ENCODE measurements around the gene SFT2D3.

The SFT2D3 gene

DNA sequence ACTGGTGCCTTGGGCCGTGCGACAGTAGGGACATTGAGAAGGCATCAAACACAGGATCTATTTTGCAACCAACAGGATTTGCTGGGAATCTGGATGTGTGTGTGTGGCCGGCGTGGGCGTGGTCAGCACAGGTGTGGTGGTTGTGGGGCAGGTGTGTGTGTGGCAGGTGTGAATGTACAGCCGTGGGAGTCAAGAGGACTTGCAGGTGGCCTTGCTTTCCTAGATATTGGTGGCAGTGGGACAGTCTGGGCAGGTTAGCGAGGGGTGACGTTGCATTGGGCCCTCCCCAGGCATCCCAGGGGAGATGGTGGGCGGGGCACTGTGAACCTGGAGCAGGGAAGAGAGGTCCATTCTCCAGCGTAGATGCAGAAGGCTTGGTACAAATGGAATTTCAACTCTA, 22.8 kb upstream of the SFT2D3 start:
- Histone ChIP-seq H3K27me3 (ENCODE audit: insufficient read depth, low read length) (peaks cover 49% of the 10 kb centered on the region), H3K36me3 (ENCODE audit: insufficient read depth, low read depth, low read length) (no peaks in the 10 kb centered on the region), H3K9ac (ENCODE audit: low read depth, low read length) (no peak overlapping the region), H3K9me3 (ENCODE audit: insufficient read depth, low read depth, low read length) (no peaks in the 10 kb centered on the region), H3K4me1 (ENCODE audit: insufficient read depth, low read length) (0 out of 2 replicates have a peak, but pooled peaks cover 4% of the 10 kb centered on the region), H3K27ac (ENCODE audit: low read length) (no peak overlapping the region), H3K4me3 (ENCODE audit: low read length) (no peak overlapping the region)

DNA sequence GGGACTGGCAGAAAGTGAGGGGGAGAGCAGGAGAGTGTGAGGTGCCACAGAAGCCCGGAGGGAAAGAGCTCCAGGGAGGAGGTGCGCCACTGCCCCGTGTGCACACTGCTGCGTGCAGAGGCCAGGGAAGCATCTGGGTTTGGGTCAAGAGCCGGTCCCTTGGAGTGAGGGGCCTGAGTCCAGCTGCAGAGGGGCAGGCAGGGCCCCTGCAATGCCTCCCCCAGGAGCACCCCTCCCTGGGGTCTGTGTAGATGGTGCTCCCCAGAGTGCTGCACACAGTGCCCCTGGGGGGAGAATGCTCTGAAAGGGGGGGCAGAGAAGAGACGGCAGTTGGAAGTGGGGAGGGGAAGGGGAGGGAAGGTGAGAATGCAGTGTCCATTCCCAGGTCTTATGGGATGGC, 22.3 kb upstream of the SFT2D3 start:
- H3K36me3 ChIP-seq (ENCODE audit: insufficient read depth, low read depth, low read length): no peaks in the 10 kb centered on the region
- H3K9me3 ChIP-seq (ENCODE audit: insufficient read depth, low read depth, low read length): no peaks in the 10 kb centered on the region
- 0 out of 2 replicates have a peak, but pooled peaks cover 4% of the 10 kb centered on the region for H3K4me1 ChIP-seq (ENCODE audit: insufficient read depth, low read length)
- no peak overlapping the region for H3K9ac ChIP-seq (ENCODE audit: low read depth, low read length)
- peaks cover 44% of the 10 kb centered on the region for H3K27me3 ChIP-seq (ENCODE audit: insufficient read depth, low read length)
- H3K27ac ChIP-seq (ENCODE audit: low read length): no peak overlapping the region
- H3K4me3 ChIP-seq (ENCODE audit: low read length): no peak overlapping the region

GRCh38 chr2:127679680-127680361, 21.5 kb upstream of the SFT2D3 start:
- no peaks in the 10 kb centered on the region for H3K36me3 ChIP-seq (ENCODE audit: insufficient read depth, low read depth, low read length)
- H3K4me3 ChIP-seq (ENCODE audit: low read length): no peak overlapping the region
- 0 out of 2 replicates have a peak, but pooled peaks cover 4% of the 10 kb centered on the region for H3K4me1 ChIP-seq (ENCODE audit: insufficient read depth, low read length)
- no peak overlapping the region for H3K9ac ChIP-seq (ENCODE audit: low read depth, low read length)
- H3K27me3 ChIP-seq (ENCODE audit: insufficient read depth, low read length): peaks cover 36% of the 10 kb centered on the region
- H3K27ac ChIP-seq (ENCODE audit: low read length): no peak overlapping the region
- no peaks in the 10 kb centered on the region for H3K9me3 ChIP-seq (ENCODE audit: insufficient read depth, low read depth, low read length)

GRCh38 chr2:127680706-127681287, 20.5 kb upstream of the SFT2D3 start:
- Histone ChIP-seq H3K4me3 (ENCODE audit: low read length) (no peak overlapping the region), H3K9me3 (ENCODE audit: insufficient read depth, low read depth, low read length) (no peaks in the 10 kb centered on the region), H3K27ac (ENCODE audit: low read length) (no peak overlapping the region), H3K36me3 (ENCODE audit: insufficient read depth, low read depth, low read length) (no peaks in the 10 kb centered on the region), H3K4me1 (ENCODE audit: insufficient read depth, low read length) (0 out of 2 replicates have a peak, but pooled peaks cover 3% of the 10 kb centered on the region), H3K27me3 (ENCODE audit: insufficient read depth, low read length) (peaks cover 29% of the 10 kb centered on the region), H3K9ac (ENCODE audit: low read depth, low read length) (no peak overlapping the region)

- no peak overlapping the region for H3K4me3 ChIP-seq (ENCODE audit: low read length)
- no peak overlapping the region for H3K9ac ChIP-seq (ENCODE audit: low read depth, low read length)
- H3K27me3 ChIP-seq (ENCODE audit: insufficient read depth, low read length): peaks cover 23% of the 10 kb centered on the region
- H3K4me1 ChIP-seq (ENCODE audit: insufficient read depth, low read length): no peaks in the 10 kb centered on the region
- no peak overlapping the region for H3K27ac ChIP-seq (ENCODE audit: low read length)
- H3K36me3 ChIP-seq (ENCODE audit: insufficient read depth, low read depth, low read length): no peaks in the 10 kb centered on the region
- H3K9me3 ChIP-seq (ENCODE audit: insufficient read depth, low read depth, low read length): no peaks in the 10 kb centered on the region
Observed at GRCh38 chr2:127681288-127681804, 20.0 kb upstream of the SFT2D3 start.

- Histone ChIP-seq H3K9me3 (ENCODE audit: insufficient read depth, low read depth, low read length) (no peaks in the 10 kb centered on the region), H3K36me3 (ENCODE audit: insufficient read depth, low read depth, low read length) (no peaks in the 10 kb centered on the region), H3K9ac (ENCODE audit: low read depth, low read length) (no peak overlapping the region), H3K4me3 (ENCODE audit: low read length) (no peak overlapping the region), H3K27ac (ENCODE audit: low read length) (no peak overlapping the region), H3K27me3 (ENCODE audit: insufficient read depth, low read length) (peaks cover 15% of the 10 kb centered on the region), H3K4me1 (ENCODE audit: insufficient read depth, low read length) (no peaks in the 10 kb centered on the region)
Observed at GRCh38 chr2:127681976-127682857, 19.1 kb upstream of the SFT2D3 start.

- H3K9me3 ChIP-seq (ENCODE audit: insufficient read depth, low read depth, low read length): no peaks in the 10 kb centered on the region
- H3K27me3 ChIP-seq (ENCODE audit: insufficient read depth, low read length): peaks cover 6% of the 10 kb centered on the region
- no peaks in the 10 kb centered on the region for H3K4me1 ChIP-seq (ENCODE audit: insufficient read depth, low read length)
- H3K27ac ChIP-seq (ENCODE audit: low read length): no peak overlapping the region
- no peak overlapping the region for H3K4me3 ChIP-seq (ENCODE audit: low read length)
- H3K9ac ChIP-seq (ENCODE audit: low read depth, low read length): no peak overlapping the region
- no peaks in the 10 kb centered on the region for H3K36me3 ChIP-seq (ENCODE audit: insufficient read depth, low read depth, low read length)
Observed at GRCh38 chr2:127683056-127683455, 18.2 kb upstream of the SFT2D3 start.

- H3K4me1 ChIP-seq (ENCODE audit: insufficient read depth, low read length): no peaks in the 10 kb centered on the region
- no peaks in the 10 kb centered on the region for H3K9me3 ChIP-seq (ENCODE audit: insufficient read depth, low read depth, low read length)
- H3K9ac ChIP-seq (ENCODE audit: low read depth, low read length): no peak overlapping the region
- H3K4me3 ChIP-seq (ENCODE audit: low read length): no peak overlapping the region
- H3K27me3 ChIP-seq (ENCODE audit: insufficient read depth, low read length): no peaks in the 10 kb centered on the region; the same call in 1 of the 2 replicates
- no peaks in the 10 kb centered on the region for H3K36me3 ChIP-seq (ENCODE audit: insufficient read depth, low read depth, low read length)
- no peak overlapping the region for H3K27ac ChIP-seq (ENCODE audit: low read length)
Observed at GRCh38 chr2:127683757-127684156, 17.5 kb upstream of the SFT2D3 start.

- peaks cover 15% of the 10 kb centered on the region for H3K9me3 ChIP-seq (ENCODE audit: insufficient read depth, low read depth, low read length)
Observed at GRCh38 chr2:127685410-127686080, 15.8 kb upstream of the SFT2D3 start.

DNA sequence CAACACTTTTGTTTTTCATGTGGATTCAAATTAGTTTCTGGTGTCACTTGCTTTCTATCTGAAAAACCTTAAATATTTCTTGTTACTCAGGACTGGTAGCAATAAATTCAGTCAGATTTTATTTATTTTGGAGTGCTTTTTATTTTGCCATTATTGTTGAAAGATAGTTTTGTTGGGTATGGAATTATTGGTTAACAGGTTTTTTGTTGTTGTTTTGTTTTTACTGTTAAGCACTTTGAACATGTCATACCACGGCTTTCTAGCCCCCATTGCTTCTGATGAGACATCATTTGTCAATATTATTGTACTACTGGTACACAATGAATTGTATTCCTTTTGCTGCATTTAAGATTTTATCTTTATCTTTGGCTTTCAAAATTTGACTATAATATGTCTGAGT, 12.9 kb upstream of the SFT2D3 start:
- Histone ChIP-seq H3K27me3 (ENCODE audit: insufficient read depth, low read length) (no peaks in the 10 kb centered on the region), H3K4me3 (ENCODE audit: low read length) (no peak overlapping the region), H3K9me3 (ENCODE audit: insufficient read depth, low read depth, low read length) (peaks cover 28% of the 10 kb centered on the region), H3K4me1 (ENCODE audit: insufficient read depth, low read length) (no peaks in the 10 kb centered on the region), H3K9ac (ENCODE audit: low read depth, low read length) (no peak overlapping the region), H3K27ac (ENCODE audit: low read length) (no peak overlapping the region), H3K36me3 (ENCODE audit: insufficient read depth, low read depth, low read length) (no peaks in the 10 kb centered on the region)

More at GRCh38 chr2:127685410-127686080, 15.8 kb upstream of the SFT2D3 start:
- no peak overlapping the region for H3K9ac ChIP-seq (ENCODE audit: low read depth, low read length)
- H3K4me3 ChIP-seq (ENCODE audit: low read length): no peak overlapping the region
- no peaks in the 10 kb centered on the region for H3K36me3 ChIP-seq (ENCODE audit: insufficient read depth, low read depth, low read length)
- no peaks in the 10 kb centered on the region; the same call in 1 of the 2 replicates for H3K27me3 ChIP-seq (ENCODE audit: insufficient read depth, low read length)
- no peaks in the 10 kb centered on the region for H3K4me1 ChIP-seq (ENCODE audit: insufficient read depth, low read length)
- no peak overlapping the region for H3K27ac ChIP-seq (ENCODE audit: low read length)

DNA sequence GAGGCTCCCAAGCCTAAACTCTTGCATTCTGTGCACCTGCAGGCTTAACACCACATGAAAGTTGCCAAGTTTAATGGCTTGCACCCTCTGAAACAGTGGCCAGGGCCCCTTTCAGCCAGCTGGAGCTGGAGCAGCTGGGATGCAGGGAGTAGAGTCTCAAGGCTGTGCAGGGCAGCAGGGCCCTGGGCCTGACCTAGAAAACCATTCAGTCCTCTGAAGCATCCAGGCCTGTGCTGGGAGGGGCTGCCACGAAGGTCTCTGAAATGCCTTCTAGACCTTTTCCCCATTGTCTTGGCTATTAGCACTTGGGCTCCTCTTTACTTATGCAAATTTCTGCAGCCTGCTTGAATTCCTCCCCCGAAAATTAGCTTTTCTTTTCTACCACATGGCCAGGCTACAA, 10.6 kb upstream of the SFT2D3 start:
- H3K9ac ChIP-seq (ENCODE audit: low read depth, low read length): no peak overlapping the region
- H3K27ac ChIP-seq (ENCODE audit: low read length): no peak overlapping the region
- H3K4me1 ChIP-seq (ENCODE audit: insufficient read depth, low read length): no peaks in the 10 kb centered on the region
- no peak overlapping the region for H3K4me3 ChIP-seq (ENCODE audit: low read length)
- no peaks in the 10 kb centered on the region for H3K36me3 ChIP-seq (ENCODE audit: insufficient read depth, low read depth, low read length)
- peaks cover 28% of the 10 kb centered on the region for H3K9me3 ChIP-seq (ENCODE audit: insufficient read depth, low read depth, low read length)
- peaks cover 7% of the 10 kb centered on the region; the same call in 1 of the 2 replicates for H3K27me3 ChIP-seq (ENCODE audit: insufficient read depth, low read length)

Data from iPS-20b (cell line).